HEK293 (cell line): Measurements from ENCODE around the gene BICRAL.
A peak's percentile ranks its signal among the peaks of the same experiment; 100 is the strongest.

Experiments
- MZF1 ChIP-seq: fragments of 450-650 bp; formaldehyde crosslinking; IDR thresholded peaks from 2 replicates; pipeline ENCODE4 v1.5.1; 2017; ENCODE audit warnings: missing biosample characterization, missing genetic modification characterization, borderline replicate concordance
- REPIN1 ChIP-seq: fragments of 450-650 bp; formaldehyde crosslinking; IDR thresholded peaks from 2 replicates; pipeline ENCODE4 v1.5.1; 2017; ENCODE audit warnings: missing biosample characterization, missing genetic modification characterization, low read depth
- ZFHX2 ChIP-seq: fragments of 450-650 bp; formaldehyde crosslinking; conservative IDR thresholded peaks from 2 replicates; pipeline ENCODE4 v1.5.1; 2016; ENCODE audit warnings: missing biosample characterization, missing genetic modification characterization
- ZNF274 ChIP-seq, 2 experiments: fragments of 200-500 bp in 1 of 2; fragments of 450-650 bp in 1 of 2; sonication (Bioruptor generic) in 1 of 2; formaldehyde crosslinking in 1 of 2; IDR thresholded peaks; 2 replicates each; pipeline versions ENCODE4 v1.5.1 to v1.6.1; 2014 to 2016; ENCODE audit warnings: borderline replicate concordance in 1 of 2, inconsistent platforms in 1 of 2, low read length in 1 of 2, missing biosample characterization in 1 of 2, missing genetic modification characterization in 1 of 2
- ZNF776 ChIP-seq: fragments of 450-650 bp; formaldehyde crosslinking; IDR thresholded peaks from 2 replicates; pipeline ENCODE4 v1.5.0; 2017; ENCODE audit warnings: missing biosample characterization, missing genetic modification characterization, borderline replicate concordance
- TF ChIP-seq, protein P1 (sequence below): fragments of 450-650 bp; formaldehyde crosslinking; IDR thresholded peaks from 2 replicates; pipeline ENCODE4 v1.5.1; 2016; ENCODE audit warnings: missing biosample characterization, missing genetic modification characterization

GRCh38 chr6:42787063-42787472 lies 5.2 kb downstream of the BICRAL start:
- TF ChIP-seq, protein P1, sequence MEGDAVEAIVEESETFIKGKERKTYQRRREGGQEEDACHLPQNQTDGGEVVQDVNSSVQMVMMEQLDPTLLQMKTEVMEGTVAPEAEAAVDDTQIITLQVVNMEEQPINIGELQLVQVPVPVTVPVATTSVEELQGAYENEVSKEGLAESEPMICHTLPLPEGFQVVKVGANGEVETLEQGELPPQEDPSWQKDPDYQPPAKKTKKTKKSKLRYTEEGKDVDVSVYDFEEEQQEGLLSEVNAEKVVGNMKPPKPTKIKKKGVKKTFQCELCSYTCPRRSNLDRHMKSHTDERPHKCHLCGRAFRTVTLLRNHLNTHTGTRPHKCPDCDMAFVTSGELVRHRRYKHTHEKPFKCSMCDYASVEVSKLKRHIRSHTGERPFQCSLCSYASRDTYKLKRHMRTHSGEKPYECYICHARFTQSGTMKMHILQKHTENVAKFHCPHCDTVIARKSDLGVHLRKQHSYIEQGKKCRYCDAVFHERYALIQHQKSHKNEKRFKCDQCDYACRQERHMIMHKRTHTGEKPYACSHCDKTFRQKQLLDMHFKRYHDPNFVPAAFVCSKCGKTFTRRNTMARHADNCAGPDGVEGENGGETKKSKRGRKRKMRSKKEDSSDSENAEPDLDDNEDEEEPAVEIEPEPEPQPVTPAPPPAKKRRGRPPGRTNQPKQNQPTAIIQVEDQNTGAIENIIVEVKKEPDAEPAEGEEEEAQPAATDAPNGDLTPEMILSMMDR: no peak
- TF ChIP-seq REPIN1 (tag by site-specific recombination) (no peak), ZFHX2 (peak; percentile 82), ZNF776 (tag by site-specific recombination) (no peak), MZF1 (tag by site-specific recombination) (no peak), ZNF274 (IDR thresholded peaks at IDR 0.05; ENCODE audit: low read length) (no peak), ZNF274 (tag by site-specific recombination; IDR thresholded peaks at IDR 0.05; ENCODE audit: borderline replicate concordance) (no peak)
